ENCODE data around the gene INPP4B. TPM values are rescaled to one million over a fixed set of nuclear protein-coding genes. Genes with fewer than 3 reads are reported as not detected.

INPP4B gene
- polyA plus RNA-seq, 1 of the 3 experiments (the other 2 are of a cell fraction), result 0.08 TPM

DNA sequence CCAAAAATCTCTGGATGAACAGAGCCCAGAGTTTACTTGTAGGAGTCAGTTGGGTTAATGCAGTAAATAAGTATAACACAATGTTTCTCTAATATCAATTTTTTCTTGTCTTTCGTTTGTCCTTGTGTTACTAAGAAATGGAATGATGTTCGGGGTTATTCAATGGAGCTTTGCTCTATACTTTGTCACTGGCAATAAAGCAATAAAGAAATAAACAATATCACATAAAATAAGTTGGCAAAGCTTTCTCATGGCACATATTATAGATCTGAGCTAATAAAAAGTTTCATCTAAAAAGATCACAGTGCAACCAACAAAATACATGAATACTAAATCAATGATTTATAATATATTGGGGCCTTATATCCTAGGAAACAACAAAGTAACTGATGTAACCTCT lies 32.7 kb downstream of the INPP4B start:
- WGBS (ENCODE audit: low lambda C conversion rate), result 64% methylated on average over 2 of the region's 2 CpGs
- H3K4me3 ChIP-seq (ENCODE audit: low read depth in 2 of 2, low read length in 1 of 2), result no peak overlapping the region

DNA sequence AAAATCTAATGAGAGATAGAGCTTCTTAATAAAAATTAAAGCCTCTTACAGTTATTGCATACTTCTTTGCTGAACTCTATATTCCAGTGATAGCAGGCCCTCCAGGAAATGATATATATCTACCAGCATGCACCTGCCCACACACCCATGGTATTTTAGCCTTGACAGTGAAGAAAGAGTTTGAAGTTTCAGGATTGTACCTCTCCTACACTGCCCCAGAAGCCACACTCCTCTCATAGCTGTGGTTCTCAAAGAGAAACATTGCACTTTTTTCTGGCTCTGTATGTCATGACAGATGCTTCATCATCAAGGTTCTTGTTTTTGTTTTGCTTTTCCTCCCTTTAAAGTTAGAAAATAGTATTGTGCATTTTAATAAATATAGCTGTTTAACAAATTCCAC lies 34.0 kb downstream of the INPP4B start:
- no peaks in the 10 kb centered on the region for H3K79me2 ChIP-seq (ENCODE audit: insufficient read depth)
- peaks cover 0 to under 1% of the 10 kb centered on the region in 2 experiments; a peak in 2 of 4 replicates for H3K4me1 ChIP-seq (ENCODE audit: control insufficient read depth in 1 of 2, insufficient read depth in 2 of 2, low read depth in 1 of 2, low read length in 1 of 2)
- H3K27ac ChIP-seq (ENCODE audit: low read depth in 2 of 2, low read length in 1 of 2), result no peak overlapping the region
- TF ChIP-seq, protein P1, sequence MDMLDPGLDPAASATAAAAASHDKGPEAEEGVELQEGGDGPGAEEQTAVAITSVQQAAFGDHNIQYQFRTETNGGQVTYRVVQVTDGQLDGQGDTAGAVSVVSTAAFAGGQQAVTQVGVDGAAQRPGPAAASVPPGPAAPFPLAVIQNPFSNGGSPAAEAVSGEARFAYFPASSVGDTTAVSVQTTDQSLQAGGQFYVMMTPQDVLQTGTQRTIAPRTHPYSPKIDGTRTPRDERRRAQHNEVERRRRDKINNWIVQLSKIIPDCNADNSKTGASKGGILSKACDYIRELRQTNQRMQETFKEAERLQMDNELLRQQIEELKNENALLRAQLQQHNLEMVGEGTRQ (IDR thresholded peaks at IDR 0.05; ENCODE audit: borderline replicate concordance, low read depth, low read length), result no peak
- TF ChIP-seq NFIC (IDR thresholded peaks at IDR 0.05; ENCODE audit: borderline replicate concordance) (no peak), NRF1 (IDR thresholded peaks at IDR 0.05; ENCODE audit: low read depth, low read length) (no peak), RXRA (IDR thresholded peaks at IDR 0.05; ENCODE audit: borderline replicate concordance, low read depth) (no peak), GATA2 (CRISPR knock-in tag; IDR thresholded peaks at IDR 0.05) (no peak), JUND (IDR thresholded peaks at IDR 0.05) (no peak), RCOR1 (IDR thresholded peaks at IDR 0.05; ENCODE audit: low read length) (no peak), FOXM1 (IDR thresholded peaks at IDR 0.05; ENCODE audit: low read depth) (no peak), RFX5 (IDR thresholded peaks at IDR 0.05; ENCODE audit: low read length) (no peak)
- TF ChIP-seq, protein P2, sequence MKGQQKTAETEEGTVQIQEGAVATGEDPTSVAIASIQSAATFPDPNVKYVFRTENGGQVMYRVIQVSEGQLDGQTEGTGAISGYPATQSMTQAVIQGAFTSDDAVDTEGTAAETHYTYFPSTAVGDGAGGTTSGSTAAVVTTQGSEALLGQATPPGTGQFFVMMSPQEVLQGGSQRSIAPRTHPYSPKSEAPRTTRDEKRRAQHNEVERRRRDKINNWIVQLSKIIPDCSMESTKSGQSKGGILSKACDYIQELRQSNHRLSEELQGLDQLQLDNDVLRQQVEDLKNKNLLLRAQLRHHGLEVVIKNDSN (IDR thresholded peaks at IDR 0.05; ENCODE audit: borderline replicate concordance, low read depth), result no peak
- no peaks in the 10 kb centered on the region for H3K27me3 ChIP-seq (ENCODE audit: insufficient read depth)
- H3K9me2 ChIP-seq, result no peaks in the 10 kb centered on the region
- no peaks in the 10 kb centered on the region for H3K9me3 ChIP-seq
- no peak overlapping the region for H3K4me2 ChIP-seq
- peaks cover 13% of the 10 kb centered on the region for H3F3A ChIP-seq (replicated peaks; ENCODE audit: insufficient read depth)
- no peak for DNase-seq
- POLR2A ChIA-PET, result no interaction called here
- H3K9ac ChIP-seq, result no peak overlapping the region
- H3K36me3 ChIP-seq (replicated peaks in 1 of 2; ENCODE audit: control insufficient read depth in 1 of 2, insufficient read depth in 2 of 2, low read length in 1 of 2), result no peaks in the 10 kb centered on the region
- CTCF ChIA-PET, result no interaction called here
- H4K20me1 ChIP-seq (ENCODE audit: insufficient read depth), result no peaks in the 10 kb centered on the region
- H3K4me3 ChIP-seq (ENCODE audit: low read depth in 2 of 2, low read length in 1 of 2), result no peak overlapping the region
- H2AFZ ChIP-seq (ENCODE audit: low read depth), result no peak overlapping the region

More for the DNA sequence above, 32.7 kb downstream of the INPP4B start:
- no peak for TF ChIP-seq TCF12 (IDR thresholded peaks at IDR 0.05)
- no peak for TF ChIP-seq YY1 (IDR thresholded peaks at IDR 0.05; ENCODE audit: low read depth)
- TF ChIP-seq, protein P3, sequence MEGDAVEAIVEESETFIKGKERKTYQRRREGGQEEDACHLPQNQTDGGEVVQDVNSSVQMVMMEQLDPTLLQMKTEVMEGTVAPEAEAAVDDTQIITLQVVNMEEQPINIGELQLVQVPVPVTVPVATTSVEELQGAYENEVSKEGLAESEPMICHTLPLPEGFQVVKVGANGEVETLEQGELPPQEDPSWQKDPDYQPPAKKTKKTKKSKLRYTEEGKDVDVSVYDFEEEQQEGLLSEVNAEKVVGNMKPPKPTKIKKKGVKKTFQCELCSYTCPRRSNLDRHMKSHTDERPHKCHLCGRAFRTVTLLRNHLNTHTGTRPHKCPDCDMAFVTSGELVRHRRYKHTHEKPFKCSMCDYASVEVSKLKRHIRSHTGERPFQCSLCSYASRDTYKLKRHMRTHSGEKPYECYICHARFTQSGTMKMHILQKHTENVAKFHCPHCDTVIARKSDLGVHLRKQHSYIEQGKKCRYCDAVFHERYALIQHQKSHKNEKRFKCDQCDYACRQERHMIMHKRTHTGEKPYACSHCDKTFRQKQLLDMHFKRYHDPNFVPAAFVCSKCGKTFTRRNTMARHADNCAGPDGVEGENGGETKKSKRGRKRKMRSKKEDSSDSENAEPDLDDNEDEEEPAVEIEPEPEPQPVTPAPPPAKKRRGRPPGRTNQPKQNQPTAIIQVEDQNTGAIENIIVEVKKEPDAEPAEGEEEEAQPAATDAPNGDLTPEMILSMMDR (IDR thresholded peaks at IDR 0.05), result no peak
- no peak for TF ChIP-seq TAF1 (IDR thresholded peaks at IDR 0.05; ENCODE audit: borderline replicate concordance, low read depth, low read length)
- no peak for TF ChIP-seq RXRA (IDR thresholded peaks at IDR 0.05; ENCODE audit: borderline replicate concordance, low read depth)
- no peak for TF ChIP-seq MXI1 (IDR thresholded peaks at IDR 0.05; ENCODE audit: low read depth, low read length)
- TF ChIP-seq POLR2AphosphoS5 (IDR thresholded peaks at IDR 0.05; ENCODE audit: low read depth, low read length), result no peak
- TF ChIP-seq RCOR1 (IDR thresholded peaks at IDR 0.05; ENCODE audit: low read length), result no peak
- no peak for TF ChIP-seq EZH2phosphoT487 (IDR thresholded peaks at IDR 0.05; ENCODE audit: borderline replicate concordance, low read depth)
- TF ChIP-seq SMC3 (IDR thresholded peaks at IDR 0.05; ENCODE audit: low read depth, low read length), result no peak
- TF ChIP-seq FOXJ3 (CRISPR knock-in tag; IDR thresholded peaks at IDR 0.05), result no peak
- no peak for TF ChIP-seq RFX5 (IDR thresholded peaks at IDR 0.05; ENCODE audit: low read length)
- no peak for TF ChIP-seq NRF1 (IDR thresholded peaks at IDR 0.05; ENCODE audit: low read depth, low read length)
- no peak for TF ChIP-seq FOXM1 (IDR thresholded peaks at IDR 0.05; ENCODE audit: low read depth)
- TF ChIP-seq, protein P4, sequence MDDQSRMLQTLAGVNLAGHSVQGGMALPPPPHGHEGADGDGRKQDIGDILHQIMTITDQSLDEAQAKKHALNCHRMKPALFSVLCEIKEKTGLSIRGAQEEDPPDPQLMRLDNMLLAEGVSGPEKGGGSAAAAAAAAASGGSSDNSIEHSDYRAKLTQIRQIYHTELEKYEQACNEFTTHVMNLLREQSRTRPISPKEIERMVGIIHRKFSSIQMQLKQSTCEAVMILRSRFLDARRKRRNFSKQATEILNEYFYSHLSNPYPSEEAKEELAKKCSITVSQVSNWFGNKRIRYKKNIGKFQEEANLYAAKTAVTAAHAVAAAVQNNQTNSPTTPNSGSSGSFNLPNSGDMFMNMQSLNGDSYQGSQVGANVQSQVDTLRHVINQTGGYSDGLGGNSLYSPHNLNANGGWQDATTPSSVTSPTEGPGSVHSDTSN (IDR thresholded peaks at IDR 0.05), result no peak
- TF ChIP-seq CHD2 (IDR thresholded peaks at IDR 0.05; ENCODE audit: low read length, partially characterized antibody), result no peak
- ChIA-PET POLR2A (no interaction called here), CTCF (interaction anchor here (1.5 kb wide), 1 partner anchor 27 kb away, joined by 3 read pairs; no protein-coding TSS in a partner anchor)
- Histone ChIP-seq H4K20me1 (ENCODE audit: insufficient read depth) (no peaks in the 10 kb centered on the region), H3K27ac (ENCODE audit: low read depth in 2 of 2, low read length in 1 of 2) (no peak overlapping the region), H3K4me1 (ENCODE audit: control insufficient read depth in 1 of 2, insufficient read depth in 2 of 2, low read depth in 1 of 2, low read length in 1 of 2) (peaks cover 0 to 11% of the 10 kb centered on the region in 2 experiments; a peak in 2 of 4 replicates), H3K36me3 (replicated peaks in 1 of 2; ENCODE audit: control insufficient read depth in 1 of 2, insufficient read depth in 2 of 2, low read length in 1 of 2) (no peaks in the 10 kb centered on the region), H3K9me2 (no peaks in the 10 kb centered on the region), H3K79me2 (ENCODE audit: insufficient read depth) (no peaks in the 10 kb centered on the region), H3K9me3 (no peaks in the 10 kb centered on the region), H3K4me2 (no peak overlapping the region), H2AFZ (ENCODE audit: low read depth) (no peak overlapping the region), H3K27me3 (ENCODE audit: insufficient read depth) (no peaks in the 10 kb centered on the region), H3F3A (replicated peaks; ENCODE audit: insufficient read depth) (peaks cover 25% of the 10 kb centered on the region), H3K9ac (no peak overlapping the region)
- DNase-seq, result no peak
